ENCODE data around the gene LHX5. TPM values are rescaled to one million over a fixed set of nuclear protein-coding genes. Genes with fewer than 3 reads are reported as not detected.

The LHX5 gene
- total RNA-seq, 4 donors from 2014 or later: not detected

GRCh38 chr12:113480336-113480971 lies 8.8 kb upstream of the LHX5 start:
- in situ Hi-C loops (cut with MboI; ENCODE audit: low pct_ligation_motif_present in 1 of 4, low pct_unique_long_range_greater_than_20kb in 1 of 4, low sequenced_read_pairs in 3 of 4) (no loop called here), intact Hi-C loops (cut with DNase I; ENCODE audit: low total_unique reads) (no loop called here)
- Histone ChIP-seq H3K27ac (no peak overlapping the region), H3K4me3 (no peak overlapping the region), H3K27me3 (peaks cover 85% of the 10 kb centered on the region), H3K36me3 (no peaks in the 10 kb centered on the region), H3K9me3 (no peaks in the 10 kb centered on the region), H3K4me1 (no peaks in the 10 kb centered on the region)
- WGBS, 2 donors (ENCODE audit: low coverage in 1 of 2): 29 to 35% methylated on average over 8 to 9 of the region's 9 CpGs
- TF ChIP-seq EP300 (IDR thresholded peaks at IDR 0.05; ENCODE audit: low read depth) (no peak), POLR2A (IDR thresholded peaks at IDR 0.05) (no peak), POLR2AphosphoS5 (IDR thresholded peaks at IDR 0.05) (no peak), CTCF (IDR thresholded peaks at IDR 0.05) (no peak)
- no peak for DNase-seq

GRCh38 chr12:113479590-113480335 lies 8.1 kb upstream of the LHX5 start:
- in situ Hi-C loops (cut with MboI; ENCODE audit: low pct_ligation_motif_present in 1 of 4, low pct_unique_long_range_greater_than_20kb in 1 of 4, low sequenced_read_pairs in 3 of 4) (no loop called here), intact Hi-C loops (cut with DNase I; ENCODE audit: low total_unique reads) (no loop called here)
- TF ChIP-seq POLR2AphosphoS5 (IDR thresholded peaks at IDR 0.05): no peak
- no peak for TF ChIP-seq POLR2A (IDR thresholded peaks at IDR 0.05)
- no peak for TF ChIP-seq CTCF (IDR thresholded peaks at IDR 0.05)
- no peak for TF ChIP-seq EP300 (IDR thresholded peaks at IDR 0.05; ENCODE audit: low read depth)
- no peak overlapping the region for H3K27ac ChIP-seq
- no peaks in the 10 kb centered on the region for H3K36me3 ChIP-seq
- H3K9me3 ChIP-seq: no peaks in the 10 kb centered on the region
- peaks cover 90% of the 10 kb centered on the region for H3K27me3 ChIP-seq
- no peak for DNase-seq
- H3K4me3 ChIP-seq: no peak overlapping the region
- H3K4me1 ChIP-seq: no peaks in the 10 kb centered on the region
- WGBS, 2 donors (ENCODE audit: low coverage in 1 of 2): 16 to 25% methylated on average over 8 to 61 of the region's 61 CpGs

DNA sequence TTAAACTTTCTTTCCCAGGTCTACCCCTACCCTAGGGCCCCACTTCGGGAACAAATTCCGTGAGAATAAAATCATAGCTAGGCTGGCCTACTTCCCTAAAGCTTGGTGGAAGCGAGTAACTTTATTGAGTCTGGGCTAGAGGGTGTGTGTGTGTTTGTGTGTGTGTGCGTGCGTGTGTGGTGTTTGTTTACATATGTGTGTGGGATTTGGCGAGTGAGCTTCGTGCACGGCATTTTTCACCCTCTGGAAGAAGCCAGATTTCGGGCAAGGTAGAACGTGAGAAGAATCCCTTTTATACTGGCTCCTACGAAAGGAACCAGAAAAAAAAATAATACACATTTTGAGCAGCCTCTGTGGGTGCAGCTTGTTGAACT lies 7.5 kb upstream of the LHX5 start:
- H3K27ac ChIP-seq: no peak overlapping the region
- TF ChIP-seq POLR2A (IDR thresholded peaks at IDR 0.05): no peak
- no peak for TF ChIP-seq CTCF (IDR thresholded peaks at IDR 0.05)
- no peak for TF ChIP-seq EP300 (IDR thresholded peaks at IDR 0.05; ENCODE audit: low read depth)
- TF ChIP-seq POLR2AphosphoS5 (IDR thresholded peaks at IDR 0.05): no peak
- no peaks in the 10 kb centered on the region for H3K9me3 ChIP-seq
- H3K4me3 ChIP-seq: no peak overlapping the region
- intact Hi-C loops (cut with DNase I; ENCODE audit: low total_unique reads): no loop called here
- in situ Hi-C loops (cut with MboI; ENCODE audit: low pct_ligation_motif_present in 1 of 4, low pct_unique_long_range_greater_than_20kb in 1 of 4, low sequenced_read_pairs in 3 of 4): no loop called here
- H3K36me3 ChIP-seq: no peaks in the 10 kb centered on the region
- WGBS, 2 donors (ENCODE audit: low coverage in 1 of 2): 17% methylated on average over 11 of the region's 11 CpGs; no CpG with 5 or more reads in 1 of the 2 donors
- no peak for DNase-seq
- H3K4me1 ChIP-seq: no peaks in the 10 kb centered on the region
- H3K27me3 ChIP-seq: peaks cover 95% of the 10 kb centered on the region

DNA sequence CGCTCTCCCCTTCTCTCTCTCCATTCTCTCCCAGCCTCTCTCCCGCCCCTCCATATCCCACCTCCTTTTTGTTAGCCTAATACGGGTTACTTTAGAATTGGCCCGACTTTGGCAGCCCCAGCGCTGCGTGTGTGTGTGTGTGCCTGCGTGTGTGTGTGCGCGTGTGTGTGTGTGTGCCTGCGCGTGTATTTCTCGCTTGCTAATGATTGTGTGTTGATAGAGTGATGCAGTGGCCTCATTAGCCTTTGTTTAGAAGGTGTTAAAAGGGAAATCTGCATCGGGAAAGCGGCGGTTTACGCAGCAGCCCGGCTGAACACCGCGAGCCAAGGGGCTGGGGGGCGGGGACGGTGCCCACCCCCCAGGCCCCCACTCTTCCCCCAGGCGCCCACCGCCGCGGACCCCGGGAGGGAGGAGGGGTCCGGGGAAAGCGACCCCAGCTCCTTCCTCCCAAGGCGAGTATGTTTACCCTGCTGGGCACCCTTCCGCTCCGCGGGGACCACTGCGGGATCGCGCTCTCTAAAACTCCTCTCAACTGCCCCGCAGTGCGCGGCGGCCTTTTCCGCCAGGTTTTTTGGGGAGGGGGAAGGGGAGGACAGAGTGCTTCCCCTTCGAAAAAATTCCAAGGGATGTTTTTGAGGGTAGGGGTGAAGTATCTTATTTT lies 6.8 kb upstream of the LHX5 start:
- Histone ChIP-seq H3K36me3 (no peaks in the 10 kb centered on the region), H3K9me3 (no peaks in the 10 kb centered on the region), H3K27me3 (peaks cover 95% of the 10 kb centered on the region), H3K27ac (no peak overlapping the region), H3K4me1 (no peaks in the 10 kb centered on the region), H3K4me3 (no peak overlapping the region)
- WGBS, 2 donors (ENCODE audit: low coverage in 1 of 2): 23 to 31% methylated on average over 13 to 26 of the region's 41 CpGs
- no peak for TF ChIP-seq EP300 (IDR thresholded peaks at IDR 0.05; ENCODE audit: low read depth)
- TF ChIP-seq CTCF (IDR thresholded peaks at IDR 0.05): no peak
- no peak for TF ChIP-seq POLR2A (IDR thresholded peaks at IDR 0.05)
- no peak for TF ChIP-seq POLR2AphosphoS5 (IDR thresholded peaks at IDR 0.05)
- in situ Hi-C loops (cut with MboI; ENCODE audit: low pct_ligation_motif_present in 1 of 4, low pct_unique_long_range_greater_than_20kb in 1 of 4, low sequenced_read_pairs in 3 of 4): no loop called here
- DNase-seq: no peak
- intact Hi-C loops (cut with DNase I; ENCODE audit: low total_unique reads): no loop called here

Measured in transverse colon (tissue), 4 donors.